OCI-LY7 (cell line): ENCODE data around the gene FAM169A. TPM values are rescaled to one million over a fixed set of nuclear protein-coding genes. Genes with fewer than 3 reads are reported as not detected.

Source experiments
- BruUV-seq: library from RNA; stranded (reverse); fragments of 400-500 nt; replicated peaks from 2 replicates; lab custom pipeline; 2021; lab: Mats Ljungman, UMichigan
- CTCF ChIA-PET: fragments of 300-600 bp; sonication (Branson Sonifier 250); formaldehyde crosslinking; loops from one replicate; lab custom pipeline; 2022; ENCODE audit warnings: antibody characterized with exemption; ENCODE audit not compliant: unreplicated experiment; lab: Charles Lee
- POLR2A ChIA-PET: fragments of 300-600 bp; sonication (Branson Sonifier 250); formaldehyde crosslinking; loops from one replicate; lab custom pipeline; 2022; ENCODE audit warnings: antibody characterized with exemption; lab: Charles Lee
- DNase-seq: peaks from one replicate; pipeline ENCODE4 v3.0.0-alpha.2; 2015; ENCODE audit warnings: low spot score
- H2AFZ ChIP-seq: fragments of 200-600 bp; sonication (generic), shearing (Covaris generic); 2 replicates; pipeline ENCODE4 v1.6.1; 2014; ENCODE audit warnings: mild to moderate bottlenecking, antibody characterized with exemption, low read length, moderate library complexity
- H3K27ac ChIP-seq: fragments of 200-600 bp; sonication (generic); 2 replicates; pipeline ENCODE4 v1.5.1; 2014; ENCODE audit warnings: mixed run types, low read depth, mild to moderate bottlenecking, moderate library complexity, low read length, inconsistent platforms; ENCODE audit not compliant: poor library complexity, severe bottlenecking
- H3K36me3 ChIP-seq: fragments of 200-600 bp; sonication (generic); 2 replicates; pipeline ENCODE4 v1.6.1; 2014; ENCODE audit warnings: mild to moderate bottlenecking, antibody characterized with exemption, low read length, moderate library complexity, mixed read lengths; ENCODE audit not compliant: insufficient read depth
- H3K4me1 ChIP-seq: fragments of 200-600 bp; sonication (generic); 2 replicates; pipeline ENCODE4 v1.5.1; 2014; ENCODE audit warnings: mild to moderate bottlenecking, low read length; ENCODE audit not compliant: insufficient read depth, poor library complexity, severe bottlenecking
- H3K4me2 ChIP-seq: fragments of 200-600 bp; sonication (generic); 2 replicates; pipeline ENCODE4 v1.6.1; 2014; ENCODE audit warnings: mild to moderate bottlenecking, low read length
- H3K4me3 ChIP-seq: fragments of 200-600 bp; sonication (generic); 2 replicates; pipeline ENCODE4 v1.5.1; 2014; ENCODE audit warnings: mild to moderate bottlenecking, low read depth, low read length; ENCODE audit not compliant: poor library complexity, severe bottlenecking
- H3K79me2 ChIP-seq: fragments of 200-600 bp; sonication (generic); 2 replicates; pipeline ENCODE4 v1.6.1; 2016; ENCODE audit warnings: low read depth, mild to moderate bottlenecking, low read length, moderate library complexity, mixed read lengths; ENCODE audit not compliant: insufficient read depth
- H3K9me2 ChIP-seq: fragments of 200-600 bp; sonication (generic); 2 replicates; pipeline ENCODE4 v1.6.1; 2016; ENCODE audit warnings: mild to moderate bottlenecking, low read length, mixed read lengths; ENCODE audit not compliant: insufficient read depth
- H3K9me3 ChIP-seq: fragments of 200-600 bp; sonication (generic); 2 replicates; pipeline ENCODE4 v1.6.1; 2014; ENCODE audit warnings: mild to moderate bottlenecking, mixed run types, low read length, mixed read lengths
- H4K20me1 ChIP-seq: fragments of 200-600 bp; sonication (generic); 2 replicates; pipeline ENCODE4 v1.6.1; 2014; ENCODE audit warnings: mild to moderate bottlenecking, antibody characterized with exemption, low read length, moderate library complexity, mixed read lengths; ENCODE audit not compliant: insufficient read depth
- EZH2phosphoT487 ChIP-seq: fragments of 200-600 bp; sonication (generic); IDR thresholded peaks from 2 replicates; pipeline ENCODE4 v1.6.1; 2018; ENCODE audit warnings: low read depth, borderline replicate concordance, mild to moderate bottlenecking, mixed run types, antibody characterized with exemption, low read length, moderate library complexity, mixed read lengths
- intact Hi-C: fragments of 100-400 bp; cut with micrococcal nuclease; formaldehyde crosslinking; loops from one replicate; pipeline ENCODE4 v1.10.0; 2022; ENCODE audit not compliant: unreplicated experiment
- total RNA-seq, 2 experiments: library from RNA; depleted of rRNA in 1 of 2; stranded (reverse); fragments of >200 nt in 1 of 2; shearing (Covaris generic) in 1 of 2; gene quantifications; 2 replicates each; pipeline ENCODE4 v1.2.3, GENCODE V29; 2014 to 2022
- TF ChIP-seq, protein P1 (sequence below): fragments of 200-600 bp; sonication (generic); conservative IDR thresholded peaks from 2 replicates; pipeline ENCODE4 v1.5.1; 2014; ENCODE audit warnings: mild to moderate bottlenecking, antibody characterized with exemption, low read length, moderate library complexity, mixed read lengths

FAM169A gene
- total RNA-seq, 2 experiments from 2014 or later = not detected

DNA sequence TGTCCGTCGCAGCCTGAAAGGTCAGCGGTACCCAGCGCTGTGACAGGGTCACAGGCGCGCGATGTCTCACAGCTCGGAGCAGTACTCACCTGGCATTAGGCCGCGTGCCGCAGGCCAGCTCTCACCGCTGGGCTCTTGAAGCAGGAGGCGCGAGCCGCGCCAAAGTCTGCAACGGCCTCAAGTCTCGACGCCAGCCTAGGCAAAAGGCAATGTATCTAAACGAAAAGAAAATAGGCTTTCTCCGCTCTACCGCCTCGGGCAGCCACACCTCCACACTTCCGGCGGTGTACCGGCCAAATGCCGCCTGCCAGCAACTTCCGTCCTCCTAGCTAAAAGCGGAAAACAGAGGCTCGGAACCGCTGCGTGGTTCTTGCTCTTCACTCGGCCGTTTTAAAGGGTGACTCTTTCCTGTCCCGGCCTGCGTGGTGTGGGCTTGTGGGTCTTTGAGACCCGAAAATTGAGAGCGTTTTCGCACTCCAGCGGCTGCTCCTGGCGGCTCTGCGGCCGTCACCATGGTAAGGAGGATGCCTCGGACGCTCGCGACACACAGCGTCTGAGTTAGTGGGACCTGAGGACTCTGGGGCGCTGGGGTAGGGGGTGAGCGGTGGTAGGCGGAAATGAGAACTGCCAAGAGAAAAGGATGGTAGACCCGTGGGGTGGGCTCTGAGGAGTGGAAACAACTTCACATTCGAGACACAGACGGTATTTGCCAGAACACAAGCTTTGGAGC lies 99.2 kb downstream of the FAM169A start, which contains the start of the genes GFM2 and NSA2:
TSS of gene GFM2 (minus strand) at position 269 of the 730 bp plus-strand sequence. CDS start 3,375 bp downstream, outside the sequence.
TSS of gene NSA2 (plus strand) at position 401 of the 730 bp plus-strand sequence. CDS start at position 513, 112 bp downstream.
- no peak for TF ChIP-seq EZH2phosphoT487
- TF ChIP-seq, protein P1, sequence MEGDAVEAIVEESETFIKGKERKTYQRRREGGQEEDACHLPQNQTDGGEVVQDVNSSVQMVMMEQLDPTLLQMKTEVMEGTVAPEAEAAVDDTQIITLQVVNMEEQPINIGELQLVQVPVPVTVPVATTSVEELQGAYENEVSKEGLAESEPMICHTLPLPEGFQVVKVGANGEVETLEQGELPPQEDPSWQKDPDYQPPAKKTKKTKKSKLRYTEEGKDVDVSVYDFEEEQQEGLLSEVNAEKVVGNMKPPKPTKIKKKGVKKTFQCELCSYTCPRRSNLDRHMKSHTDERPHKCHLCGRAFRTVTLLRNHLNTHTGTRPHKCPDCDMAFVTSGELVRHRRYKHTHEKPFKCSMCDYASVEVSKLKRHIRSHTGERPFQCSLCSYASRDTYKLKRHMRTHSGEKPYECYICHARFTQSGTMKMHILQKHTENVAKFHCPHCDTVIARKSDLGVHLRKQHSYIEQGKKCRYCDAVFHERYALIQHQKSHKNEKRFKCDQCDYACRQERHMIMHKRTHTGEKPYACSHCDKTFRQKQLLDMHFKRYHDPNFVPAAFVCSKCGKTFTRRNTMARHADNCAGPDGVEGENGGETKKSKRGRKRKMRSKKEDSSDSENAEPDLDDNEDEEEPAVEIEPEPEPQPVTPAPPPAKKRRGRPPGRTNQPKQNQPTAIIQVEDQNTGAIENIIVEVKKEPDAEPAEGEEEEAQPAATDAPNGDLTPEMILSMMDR = no peak
- peaks cover 65% of the 10 kb centered on the region for H3K36me3 ChIP-seq
- H3K4me1 ChIP-seq = peaks cover 21% of the 10 kb centered on the region
- ChIA-PET POLR2A (interaction anchor here (0.6 to 1.5 kb wide), 5 partner anchors 8 to 573 kb away, joined by 3 to 7 read pairs (median 4); no protein-coding TSS in a partner anchor), CTCF (no interaction called here)
- peaks cover 69% of the 10 kb centered on the region for H3K79me2 ChIP-seq
- H4K20me1 ChIP-seq = peaks cover 18% of the 10 kb centered on the region; the same call in 1 of the 2 replicates
- H3K27ac ChIP-seq = peak within 1 kb of the TSS; percentile 66
- intact Hi-C loops = loop anchor here (2.0 to 10.0 kb wide), 3 partner anchors 80 to 950 kb away; partner anchors contain the start of genes HEXB and POC5
- H3K9me3 ChIP-seq = no peaks in the 10 kb centered on the region
- DNase-seq = peak; percentile 95
- peak within 1 kb of the TSS; percentile 99 for H2AFZ ChIP-seq
- H3K4me3 ChIP-seq = peak within 1 kb of the TSS; percentile 96
- H3K9me2 ChIP-seq = no peaks in the 10 kb centered on the region
- BruUV-seq = no TSS peak
- peak within 1 kb of the TSS; percentile 87 for H3K4me2 ChIP-seq

DNA sequence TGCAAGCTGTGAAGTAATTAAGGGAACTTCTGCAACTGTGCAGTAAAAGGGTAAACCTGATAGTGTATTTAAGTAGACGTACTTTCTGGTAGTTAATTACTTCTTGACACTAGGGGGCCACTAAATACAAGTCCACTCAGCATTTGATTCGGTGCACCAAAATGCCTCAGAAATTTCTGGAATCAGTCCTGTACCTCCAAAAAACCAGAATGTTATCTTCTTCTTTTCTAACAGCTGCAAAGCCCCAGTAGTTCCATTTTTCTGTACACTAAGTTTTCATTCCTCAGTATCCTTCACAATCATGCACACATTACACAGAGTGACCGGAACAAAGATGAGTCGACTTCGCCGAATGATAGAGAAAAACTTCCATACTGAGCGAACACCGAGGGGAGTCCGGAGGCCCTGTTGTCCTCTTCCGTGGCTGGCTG lies 99.8 kb downstream of the FAM169A start:
- TSS peak; percentile 84 for BruUV-seq
- POLR2A ChIA-PET = interaction anchor here (0.8 to 1.5 kb wide), 3 partner anchors 8 to 574 kb away, joined by 3 to 7 read pairs (median 4); no protein-coding TSS in a partner anchor
- peaks cover 21% of the 10 kb centered on the region for H3K4me1 ChIP-seq
- no peaks in the 10 kb centered on the region for H3K9me2 ChIP-seq
- peaks cover 63% of the 10 kb centered on the region for H3K36me3 ChIP-seq
- H3K9me3 ChIP-seq = no peaks in the 10 kb centered on the region
- intact Hi-C loops = loop anchor here (2.0 to 10.0 kb wide), 3 partner anchors 79 to 950 kb away; partner anchors contain the start of genes HEXB and POC5
- H2AFZ ChIP-seq = peak overlapping the region; percentile 99
- peak overlapping the region; percentile 96 for H3K4me3 ChIP-seq
- H3K4me2 ChIP-seq = peak overlapping the region; percentile 69
- no peak for TF ChIP-seq EZH2phosphoT487
- TF ChIP-seq, protein P1 = peak; percentile 72
- H3K27ac ChIP-seq = peak overlapping the region; percentile 66
- DNase-seq = peak; percentile 60
- H4K20me1 ChIP-seq = peaks cover 18% of the 10 kb centered on the region; the same call in 1 of the 2 replicates
- CTCF ChIA-PET = no interaction called here
- peaks cover 69% of the 10 kb centered on the region for H3K79me2 ChIP-seq
